Measurements from ENCODE around the gene EXOC3L2. TPM values are rescaled to one million over a fixed set of nuclear protein-coding genes. Genes with fewer than 3 reads are reported as not detected.

The EXOC3L2 gene
- polyA plus RNA-seq, 1 of the 3 experiments (the other 2 are of a cell fraction) = 0.02 TPM

- Histone ChIP-seq H3K27me3 (ENCODE audit: insufficient read depth) (no peaks in the 10 kb centered on the region), H3K9ac (no peak overlapping the region), H3K9me3 (no peaks in the 10 kb centered on the region), H3K9me2 (no peaks in the 10 kb centered on the region), H3F3A (replicated peaks; ENCODE audit: insufficient read depth) (no peaks in the 10 kb centered on the region), H3K4me2 (no peak overlapping the region), H3K27ac (ENCODE audit: low read depth in 2 of 2, low read length in 1 of 2) (peak overlapping the region in 1 of 2 experiments; percentile 39; a peak in 2 of 4 replicates), H3K4me3 (ENCODE audit: low read depth in 2 of 2, low read length in 1 of 2) (no peak overlapping the region), H2AFZ (ENCODE audit: low read depth) (no peak overlapping the region), H4K20me1 (ENCODE audit: insufficient read depth) (no peaks in the 10 kb centered on the region), H3K4me1 (ENCODE audit: control insufficient read depth in 1 of 2, insufficient read depth in 2 of 2, low read depth in 1 of 2, low read length in 1 of 2) (peaks cover 0 to 16% of the 10 kb centered on the region in 2 experiments; a peak in 2 of 4 replicates), H3K79me2 (ENCODE audit: insufficient read depth) (no peaks in the 10 kb centered on the region), H3K36me3 (replicated peaks in 1 of 2; ENCODE audit: control insufficient read depth in 1 of 2, insufficient read depth in 2 of 2, low read length in 1 of 2) (peaks cover 12 to 16% of the 10 kb centered on the region in 2 experiments)
- TF ChIP-seq TEAD4 (IDR thresholded peaks at IDR 0.05; ENCODE audit: borderline replicate concordance, insufficient read depth) (no peak), RAD21 (IDR thresholded peaks at IDR 0.05; ENCODE audit: low read length) (peak; percentile 22)
- CTCF ChIA-PET = interaction anchor here (1.2 to 1.8 kb wide), 2 partner anchors 22 to 62 kb away, joined by 3 to 6 read pairs; no protein-coding TSS in a partner anchor
- 83% methylated on average over 7 of the region's 7 CpGs for WGBS (ENCODE audit: low lambda C conversion rate)
- peak; percentile 68 for DNase-seq
- POLR2A ChIA-PET = interaction anchor here (0.6 kb wide), 1 partner anchor 220 kb away, joined by 3 read pairs; no protein-coding TSS in a partner anchor
Observed at GRCh38 chr19:45276284-45276687, 31.1 kb upstream of the EXOC3L2 start.

DNA sequence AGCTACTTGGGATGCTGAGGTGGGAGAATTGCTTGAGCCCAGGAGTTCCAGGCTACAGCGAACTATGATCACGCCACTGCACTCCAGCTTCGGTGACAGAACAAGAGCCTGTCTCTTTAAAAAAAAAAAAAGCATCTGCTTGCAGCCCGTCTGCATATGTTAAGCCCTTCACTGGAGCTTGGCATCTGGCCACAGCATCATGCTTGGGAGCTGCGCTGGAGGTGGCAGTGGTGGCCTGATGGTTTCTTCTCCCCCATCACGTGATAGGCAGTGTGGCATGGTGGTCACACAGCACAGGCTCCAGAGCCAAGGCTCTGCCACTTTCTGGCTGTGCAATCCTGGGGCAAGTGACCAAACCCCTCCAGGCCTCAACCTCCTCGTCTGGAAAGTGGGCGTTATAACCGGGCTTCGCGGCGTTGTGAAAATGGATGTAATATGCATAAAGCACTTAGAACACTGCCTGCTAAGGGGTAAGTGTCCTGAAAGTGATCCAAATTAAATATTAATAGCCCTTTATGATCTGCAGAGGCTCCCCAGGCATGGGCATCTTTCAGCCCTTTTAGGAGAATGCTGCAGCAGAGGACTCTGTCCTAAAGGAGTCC, 30.3 kb upstream of the EXOC3L2 start:
- Histone ChIP-seq H3K4me2 (no peak overlapping the region), H3K27ac (ENCODE audit: low read depth in 2 of 2, low read length in 1 of 2) (peak overlapping the region in 1 of 2 experiments; percentile 19; a peak in 1 of 4 replicates), H3K9me3 (no peaks in the 10 kb centered on the region), H4K20me1 (ENCODE audit: insufficient read depth) (no peaks in the 10 kb centered on the region), H2AFZ (ENCODE audit: low read depth) (no peak overlapping the region), H3F3A (replicated peaks; ENCODE audit: insufficient read depth) (no peaks in the 10 kb centered on the region), H3K36me3 (replicated peaks in 1 of 2; ENCODE audit: control insufficient read depth in 1 of 2, insufficient read depth in 2 of 2, low read length in 1 of 2) (peaks cover 15 to 19% of the 10 kb centered on the region in 2 experiments), H3K9me2 (no peaks in the 10 kb centered on the region), H3K4me1 (ENCODE audit: control insufficient read depth in 1 of 2, insufficient read depth in 2 of 2, low read depth in 1 of 2, low read length in 1 of 2) (peaks cover 0 to 16% of the 10 kb centered on the region in 2 experiments; a peak in 2 of 4 replicates), H3K79me2 (ENCODE audit: insufficient read depth) (no peaks in the 10 kb centered on the region), H3K9ac (no peak overlapping the region), H3K4me3 (ENCODE audit: low read depth in 2 of 2, low read length in 1 of 2) (no peak overlapping the region), H3K27me3 (ENCODE audit: insufficient read depth) (no peaks in the 10 kb centered on the region)
- 70% methylated on average over 11 of the region's 12 CpGs for WGBS (ENCODE audit: low lambda C conversion rate)
- ChIA-PET CTCF (interaction anchor here (1.1 to 1.8 kb wide), 5 partner anchors 19 to 62 kb away, joined by 3 to 6 read pairs (median 3); no protein-coding TSS in a partner anchor), POLR2A (interaction anchor here (0.6 kb wide), 1 partner anchor 221 kb away, joined by 3 read pairs; no protein-coding TSS in a partner anchor)
- DNase-seq = peak; percentile 85
- TF ChIP-seq ELF1 (IDR thresholded peaks at IDR 0.05) = no peak
- TF ChIP-seq RFX5 (IDR thresholded peaks at IDR 0.05; ENCODE audit: low read length) = no peak
- no peak for TF ChIP-seq SIN3A (IDR thresholded peaks at IDR 0.05; ENCODE audit: borderline replicate concordance, low read depth, low read length)
- TF ChIP-seq EP300 (IDR thresholded peaks at IDR 0.05; ENCODE audit: borderline replicate concordance in 1 of 2, low read depth in 1 of 2, low read length in 1 of 2) = no peak
- TF ChIP-seq EZH2phosphoT487 (IDR thresholded peaks at IDR 0.05; ENCODE audit: borderline replicate concordance, low read depth) = no peak
- TF ChIP-seq, protein P1, sequence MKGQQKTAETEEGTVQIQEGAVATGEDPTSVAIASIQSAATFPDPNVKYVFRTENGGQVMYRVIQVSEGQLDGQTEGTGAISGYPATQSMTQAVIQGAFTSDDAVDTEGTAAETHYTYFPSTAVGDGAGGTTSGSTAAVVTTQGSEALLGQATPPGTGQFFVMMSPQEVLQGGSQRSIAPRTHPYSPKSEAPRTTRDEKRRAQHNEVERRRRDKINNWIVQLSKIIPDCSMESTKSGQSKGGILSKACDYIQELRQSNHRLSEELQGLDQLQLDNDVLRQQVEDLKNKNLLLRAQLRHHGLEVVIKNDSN (IDR thresholded peaks at IDR 0.05; ENCODE audit: borderline replicate concordance, low read depth) = peak; percentile 75
- TF ChIP-seq NFIC (IDR thresholded peaks at IDR 0.05; ENCODE audit: borderline replicate concordance) = peak; percentile 36; the same call in 1 of the 2 replicates
- no peak for TF ChIP-seq JUND (IDR thresholded peaks at IDR 0.05)
- TF ChIP-seq, protein P2, sequence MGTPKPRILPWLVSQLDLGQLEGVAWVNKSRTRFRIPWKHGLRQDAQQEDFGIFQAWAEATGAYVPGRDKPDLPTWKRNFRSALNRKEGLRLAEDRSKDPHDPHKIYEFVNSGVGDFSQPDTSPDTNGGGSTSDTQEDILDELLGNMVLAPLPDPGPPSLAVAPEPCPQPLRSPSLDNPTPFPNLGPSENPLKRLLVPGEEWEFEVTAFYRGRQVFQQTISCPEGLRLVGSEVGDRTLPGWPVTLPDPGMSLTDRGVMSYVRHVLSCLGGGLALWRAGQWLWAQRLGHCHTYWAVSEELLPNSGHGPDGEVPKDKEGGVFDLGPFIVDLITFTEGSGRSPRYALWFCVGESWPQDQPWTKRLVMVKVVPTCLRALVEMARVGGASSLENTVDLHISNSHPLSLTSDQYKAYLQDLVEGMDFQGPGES (IDR thresholded peaks at IDR 0.05; ENCODE audit: low read depth, low read length) = no peak
- TF ChIP-seq GATA2 (CRISPR knock-in tag; IDR thresholded peaks at IDR 0.05) = no peak
- TF ChIP-seq YY1 (IDR thresholded peaks at IDR 0.05; ENCODE audit: low read depth) = no peak
- TF ChIP-seq FOXM1 (IDR thresholded peaks at IDR 0.05; ENCODE audit: low read depth) = no peak
- no peak for TF ChIP-seq TAF1 (IDR thresholded peaks at IDR 0.05; ENCODE audit: borderline replicate concordance, low read depth, low read length)
- no peak for TF ChIP-seq FOXJ3 (CRISPR knock-in tag; IDR thresholded peaks at IDR 0.05)
- TF ChIP-seq MEF2A (IDR thresholded peaks at IDR 0.05; ENCODE audit: borderline replicate concordance, low read depth) = no peak
- TF ChIP-seq MAX (IDR thresholded peaks at IDR 0.05; ENCODE audit: low read depth) = 0 out of 2 replicates have a peak, but pooled peaks have one; percentile 21
- no peak for TF ChIP-seq CHD2 (IDR thresholded peaks at IDR 0.05; ENCODE audit: low read length, partially characterized antibody)
- no peak for TF ChIP-seq RCOR1 (IDR thresholded peaks at IDR 0.05; ENCODE audit: low read length)
- TF ChIP-seq GABPA (IDR thresholded peaks at IDR 0.05; ENCODE audit: low read depth) = no peak
- no peak for TF ChIP-seq TEAD4 (IDR thresholded peaks at IDR 0.05; ENCODE audit: borderline replicate concordance, insufficient read depth)
- peak; percentile 8; the same call in 1 of the 2 replicates for TF ChIP-seq NRF1 (IDR thresholded peaks at IDR 0.05; ENCODE audit: low read depth, low read length)
- TF ChIP-seq, protein P3, sequence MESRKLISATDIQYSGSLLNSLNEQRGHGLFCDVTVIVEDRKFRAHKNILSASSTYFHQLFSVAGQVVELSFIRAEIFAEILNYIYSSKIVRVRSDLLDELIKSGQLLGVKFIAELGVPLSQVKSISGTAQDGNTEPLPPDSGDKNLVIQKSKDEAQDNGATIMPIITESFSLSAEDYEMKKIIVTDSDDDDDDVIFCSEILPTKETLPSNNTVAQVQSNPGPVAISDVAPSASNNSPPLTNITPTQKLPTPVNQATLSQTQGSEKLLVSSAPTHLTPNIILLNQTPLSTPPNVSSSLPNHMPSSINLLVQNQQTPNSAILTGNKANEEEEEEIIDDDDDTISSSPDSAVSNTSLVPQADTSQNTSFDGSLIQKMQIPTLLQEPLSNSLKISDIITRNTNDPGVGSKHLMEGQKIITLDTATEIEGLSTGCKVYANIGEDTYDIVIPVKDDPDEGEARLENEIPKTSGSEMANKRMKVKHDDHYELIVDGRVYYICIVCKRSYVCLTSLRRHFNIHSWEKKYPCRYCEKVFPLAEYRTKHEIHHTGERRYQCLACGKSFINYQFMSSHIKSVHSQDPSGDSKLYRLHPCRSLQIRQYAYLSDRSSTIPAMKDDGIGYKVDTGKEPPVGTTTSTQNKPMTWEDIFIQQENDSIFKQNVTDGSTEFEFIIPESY (IDR thresholded peaks at IDR 0.05; ENCODE audit: borderline replicate concordance, low read depth) = no peak
- no peak for TF ChIP-seq RXRA (IDR thresholded peaks at IDR 0.05; ENCODE audit: borderline replicate concordance, low read depth)
